KMS-11 (cell line): Measurements from ENCODE around the gene PRRT1.
"Not testable (repeated sequence)": the region's sequence is repeated elsewhere in the genome, so short reads cannot be mapped to it uniquely, and the experiment has no call there.

Experiments
- H2AFZ ChIP-seq: fragments of 200-600 bp; sonication (generic); 2 replicates; pipeline ENCODE4 v1.6.1; 2016; ENCODE audit warnings: antibody characterized with exemption, mixed run types, low read depth
- H3K27ac ChIP-seq: fragments of 200-600 bp; sonication (generic); 2 replicates; pipeline ENCODE4 v1.6.1; 2016; ENCODE audit warnings: mild to moderate bottlenecking, mixed run types
- H3K27me3 ChIP-seq: fragments of 200-600 bp; sonication (generic); 2 replicates; pipeline ENCODE4 v1.6.1; 2017; ENCODE audit warnings: mild to moderate bottlenecking, low read depth, mixed run types, moderate library complexity; ENCODE audit not compliant: insufficient read depth
- H3K36me3 ChIP-seq: fragments of 200-600 bp; sonication (generic); 2 replicates; pipeline ENCODE4 v1.6.1; 2017; ENCODE audit warnings: mild to moderate bottlenecking, mixed run types; ENCODE audit not compliant: insufficient read depth
- H3K4me1 ChIP-seq: fragments of 200-600 bp; sonication (generic); 2 replicates; pipeline ENCODE4 v1.6.1; 2016; ENCODE audit warnings: mild to moderate bottlenecking, low read depth, mixed run types; ENCODE audit not compliant: poor library complexity, severe bottlenecking
- H3K4me2 ChIP-seq: fragments of 200-600 bp; sonication (generic); 2 replicates; pipeline ENCODE4 v1.7.0; 2016; ENCODE audit warnings: mild to moderate bottlenecking, mixed run types
- H3K4me3 ChIP-seq: fragments of 200-600 bp; sonication (generic); IDR thresholded peaks from 2 replicates; pipeline ENCODE4 v1.6.1; 2017; ENCODE audit warnings: low read depth, low read length, mixed read lengths; ENCODE audit not compliant: insufficient read depth
- H3K79me2 ChIP-seq: fragments of 200-600 bp; sonication (generic); 2 replicates; pipeline ENCODE4 v1.6.1; 2016; ENCODE audit warnings: low read depth, mixed run types; ENCODE audit not compliant: insufficient read depth
- H3K9ac ChIP-seq: fragments of 200-600 bp; sonication (generic); 2 replicates; pipeline ENCODE4 v1.6.1; 2016; ENCODE audit warnings: mild to moderate bottlenecking, mixed run types
- H4K20me1 ChIP-seq: fragments of 200-600 bp; sonication (generic); 2 replicates; pipeline ENCODE4 v1.6.1; 2016; ENCODE audit warnings: mild to moderate bottlenecking, mixed run types; ENCODE audit not compliant: insufficient read depth
- TF ChIP-seq, protein P1 (sequence below): fragments of 200-600 bp; sonication (generic); conservative IDR thresholded peaks from 2 replicates; pipeline ENCODE4 v1.6.1; 2017; ENCODE audit warnings: low read depth, mild to moderate bottlenecking, antibody characterized with exemption, low read length, moderate library complexity, mixed read lengths

PRRT1 gene

DNA sequence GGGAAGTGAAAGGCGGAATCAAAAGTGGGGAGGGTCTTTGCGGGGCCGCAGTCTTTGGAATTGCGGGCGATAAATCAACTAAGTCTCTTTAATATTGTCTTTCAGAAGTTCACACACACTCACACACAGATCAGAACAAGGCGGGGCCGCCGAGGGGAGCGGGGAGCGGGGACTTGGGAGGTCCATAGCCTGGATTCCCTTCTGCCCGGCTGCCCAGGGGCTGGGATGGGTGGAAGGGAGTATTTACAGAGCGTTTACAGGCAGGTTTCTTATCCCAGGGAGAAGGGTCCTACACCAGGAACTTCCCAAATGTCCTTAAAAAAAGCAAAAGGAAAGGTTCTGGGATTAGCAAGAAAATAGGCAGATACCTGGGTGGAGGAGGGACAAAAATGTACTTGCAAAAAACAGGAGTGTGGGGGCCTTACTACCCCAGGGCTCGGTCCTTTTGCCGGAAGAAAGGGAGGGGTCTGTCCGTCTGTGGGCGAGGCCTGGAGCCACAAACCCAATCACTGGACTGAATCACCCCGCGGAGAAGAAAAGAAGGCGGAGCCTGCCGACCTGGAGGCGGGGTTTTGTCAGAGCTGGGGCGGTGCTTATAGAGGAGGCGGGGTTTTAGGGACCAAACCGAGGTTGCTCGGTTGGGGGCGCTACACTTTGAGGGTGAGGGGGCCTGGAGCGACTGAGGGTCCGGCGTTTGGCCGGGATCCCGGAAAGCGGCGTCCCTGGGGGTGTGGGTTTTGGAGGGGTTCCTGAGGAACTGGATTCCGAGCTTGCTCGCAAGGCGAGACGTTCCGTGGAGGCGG, 3.2 kb downstream of the PRRT1 start:
- Histone ChIP-seq H3K4me3 (no peak overlapping the region), H3K27me3 (peaks cover 6% of the 10 kb centered on the region; the same call in 1 of the 2 replicates), H2AFZ (no peak overlapping the region), H4K20me1 (no peaks in the 10 kb centered on the region), H3K4me2 (no peak overlapping the region), H3K4me1 (no peaks in the 10 kb centered on the region), H3K27ac (no peak overlapping the region), H3K79me2 (no peaks in the 10 kb centered on the region), H3K9ac (no peak overlapping the region), H3K36me3 (no peaks in the 10 kb centered on the region)
- TF ChIP-seq, protein P1, sequence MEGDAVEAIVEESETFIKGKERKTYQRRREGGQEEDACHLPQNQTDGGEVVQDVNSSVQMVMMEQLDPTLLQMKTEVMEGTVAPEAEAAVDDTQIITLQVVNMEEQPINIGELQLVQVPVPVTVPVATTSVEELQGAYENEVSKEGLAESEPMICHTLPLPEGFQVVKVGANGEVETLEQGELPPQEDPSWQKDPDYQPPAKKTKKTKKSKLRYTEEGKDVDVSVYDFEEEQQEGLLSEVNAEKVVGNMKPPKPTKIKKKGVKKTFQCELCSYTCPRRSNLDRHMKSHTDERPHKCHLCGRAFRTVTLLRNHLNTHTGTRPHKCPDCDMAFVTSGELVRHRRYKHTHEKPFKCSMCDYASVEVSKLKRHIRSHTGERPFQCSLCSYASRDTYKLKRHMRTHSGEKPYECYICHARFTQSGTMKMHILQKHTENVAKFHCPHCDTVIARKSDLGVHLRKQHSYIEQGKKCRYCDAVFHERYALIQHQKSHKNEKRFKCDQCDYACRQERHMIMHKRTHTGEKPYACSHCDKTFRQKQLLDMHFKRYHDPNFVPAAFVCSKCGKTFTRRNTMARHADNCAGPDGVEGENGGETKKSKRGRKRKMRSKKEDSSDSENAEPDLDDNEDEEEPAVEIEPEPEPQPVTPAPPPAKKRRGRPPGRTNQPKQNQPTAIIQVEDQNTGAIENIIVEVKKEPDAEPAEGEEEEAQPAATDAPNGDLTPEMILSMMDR, result no peak

DNA sequence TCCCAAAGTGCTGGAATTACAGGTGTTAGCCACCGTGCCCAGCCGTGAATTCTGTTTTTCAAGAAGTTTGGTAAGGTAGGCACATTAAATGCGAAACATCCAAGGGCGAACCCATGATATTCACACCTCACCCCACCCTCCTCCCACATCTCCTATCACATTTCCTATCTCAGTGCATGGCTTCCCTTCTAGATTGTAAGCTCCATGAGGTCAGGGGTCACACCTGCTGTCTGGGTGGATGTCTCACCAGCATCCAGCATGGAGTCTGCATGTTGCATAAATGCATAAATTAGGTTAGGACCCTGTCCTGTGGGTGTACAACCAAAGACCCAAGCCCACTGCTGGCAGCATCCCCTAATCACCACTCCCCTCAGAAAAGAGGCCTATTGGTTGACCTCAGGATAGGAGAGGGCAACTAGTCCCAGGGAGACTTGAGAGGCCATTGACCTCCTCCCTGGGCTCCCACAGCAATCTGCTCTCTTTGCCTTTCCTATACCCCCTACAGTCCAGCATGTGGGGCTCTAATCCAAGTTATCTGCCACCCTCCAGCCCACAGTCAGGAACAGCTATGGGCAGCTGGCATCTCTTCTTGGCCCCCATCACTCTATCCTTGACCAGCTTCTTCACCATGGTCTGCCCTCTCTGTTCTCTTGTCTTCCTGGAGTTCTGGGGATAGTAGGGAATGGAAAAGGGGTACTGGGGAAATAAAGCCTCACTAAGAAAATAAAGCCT, 4.2 kb downstream of the PRRT1 start:
- H3K4me2 ChIP-seq, result no peak overlapping the region
- no peak overlapping the region for H3K9ac ChIP-seq
- TF ChIP-seq, protein P1, result no peak
- no peak overlapping the region for H3K27ac ChIP-seq
- H3K79me2 ChIP-seq, result no peaks in the 10 kb centered on the region
- no peak overlapping the region for H3K4me3 ChIP-seq
- H3K27me3 ChIP-seq, result peaks cover 1% of the 10 kb centered on the region; the same call in 1 of the 2 replicates
- H3K36me3 ChIP-seq, result no peaks in the 10 kb centered on the region
- no peaks in the 10 kb centered on the region for H3K4me1 ChIP-seq
- no peaks in the 10 kb centered on the region for H4K20me1 ChIP-seq
- no peak overlapping the region for H2AFZ ChIP-seq

DNA sequence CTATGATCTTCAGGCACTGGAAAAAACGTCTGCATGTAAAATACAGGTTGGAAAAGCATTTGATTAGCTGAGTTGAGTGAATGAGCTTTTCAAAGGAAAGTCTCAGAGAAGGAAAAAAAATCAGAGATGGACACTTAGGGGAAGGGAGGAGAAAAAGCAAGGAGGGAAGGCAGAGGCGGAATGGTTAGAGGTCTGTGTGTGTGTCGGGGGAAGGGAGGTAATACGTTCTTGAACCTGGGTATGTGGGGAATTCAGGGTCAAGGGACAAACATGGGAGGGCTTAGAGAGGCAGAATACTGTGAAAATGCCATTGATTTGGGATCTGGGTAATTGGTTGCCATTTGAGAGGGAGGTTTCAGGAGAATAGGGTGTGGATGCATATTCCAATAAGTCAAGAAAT, 5.1 kb downstream of the PRRT1 start:
- Histone ChIP-seq H3K4me3 (no peak overlapping the region), H3K27me3 (no peaks in the 10 kb centered on the region), H4K20me1 (no peaks in the 10 kb centered on the region), H3K4me2 (no peak overlapping the region), H3K79me2 (no peaks in the 10 kb centered on the region), H3K36me3 (no peaks in the 10 kb centered on the region), H2AFZ (no peak overlapping the region), H3K9ac (no peak overlapping the region), H3K4me1 (no peaks in the 10 kb centered on the region), H3K27ac (no peak overlapping the region)
- TF ChIP-seq, protein P1, result no peak

DNA sequence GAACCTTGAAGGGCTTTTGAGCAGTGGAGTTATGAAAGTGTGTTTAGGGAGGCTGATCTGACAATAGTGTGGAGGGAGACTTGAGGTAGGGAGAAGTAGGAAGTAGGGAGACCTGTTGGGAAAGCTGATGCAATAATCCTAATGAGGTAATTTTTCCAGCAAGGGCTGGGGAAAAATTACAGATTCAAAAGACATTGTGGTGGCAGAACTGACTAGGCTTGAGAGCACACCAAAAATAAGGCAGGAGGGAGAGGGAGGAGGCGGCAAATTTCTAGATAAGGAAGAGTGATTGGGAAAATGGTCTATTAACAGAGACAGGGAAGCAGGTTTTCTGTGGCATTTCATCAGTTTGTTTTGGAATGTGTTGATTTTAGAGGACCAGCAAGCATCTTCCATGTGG, 5.5 kb downstream of the PRRT1 start:
- Histone ChIP-seq H3K79me2 (no peaks in the 10 kb centered on the region), H3K9ac (no peak overlapping the region), H3K4me3 (no peak overlapping the region), H3K4me2 (no peak overlapping the region), H3K27me3 (no peaks in the 10 kb centered on the region), H3K36me3 (no peaks in the 10 kb centered on the region), H4K20me1 (no peaks in the 10 kb centered on the region), H3K4me1 (no peaks in the 10 kb centered on the region), H2AFZ (no peak overlapping the region), H3K27ac (no peak overlapping the region)
- TF ChIP-seq, protein P1, result no peak

DNA sequence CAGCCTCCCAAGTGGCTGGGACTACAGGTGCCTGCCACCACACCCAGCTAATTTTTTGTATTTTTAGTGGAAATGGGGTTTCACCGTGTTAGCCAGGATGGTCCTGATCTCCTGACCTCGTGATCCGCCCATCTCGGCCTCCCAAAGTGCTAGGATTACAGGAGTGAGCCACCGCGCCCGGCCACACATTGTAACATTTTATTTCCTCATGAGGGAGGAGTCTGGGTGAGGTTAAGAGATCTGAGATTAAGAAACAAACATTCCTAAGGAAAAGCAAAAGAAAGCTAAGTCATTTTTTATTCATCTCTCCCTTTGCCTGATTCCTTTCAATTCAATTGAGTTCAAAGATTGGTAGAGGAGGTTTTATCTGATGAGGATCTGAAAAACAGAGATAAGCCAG, 7.5 kb downstream of the PRRT1 start:
- not testable (repeated sequence) for H3K4me3 ChIP-seq, H3K27me3 ChIP-seq, H4K20me1 ChIP-seq, H3K4me2 ChIP-seq, H2AFZ ChIP-seq, H3K4me1 ChIP-seq, H3K27ac ChIP-seq, H3K9ac ChIP-seq, H3K36me3 ChIP-seq, H3K79me2 ChIP-seq
